ENCODE results near the gene DEPDC5. TPM values are rescaled to one million over a fixed set of nuclear protein-coding genes. Genes with fewer than 3 reads are reported as not detected.

Gene DEPDC5
- total and polyA plus RNA-seq, 2 experiments from 2014 or later: 6.3 to 7.6 TPM

DNA sequence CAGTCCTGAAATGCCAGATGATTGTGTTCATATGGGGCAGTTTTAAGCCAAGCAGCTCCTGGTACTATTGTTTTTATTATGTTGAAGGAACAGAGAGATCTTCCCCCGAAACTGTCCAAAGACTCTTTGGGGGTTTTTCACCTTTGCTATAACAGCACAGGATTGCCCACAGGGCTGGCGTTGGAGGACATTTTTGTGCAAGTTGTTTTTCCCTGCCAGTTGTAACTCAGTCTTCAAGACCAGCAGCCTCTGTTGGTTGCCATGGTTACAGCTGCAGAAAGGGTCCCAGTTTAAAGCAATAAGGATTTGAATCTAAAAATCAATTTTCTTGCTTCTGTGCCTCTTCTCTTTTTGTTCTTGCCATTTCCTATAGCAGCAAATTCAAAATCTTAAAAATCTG, 145.1 kb downstream of the DEPDC5 start:
- Histone ChIP-seq H3K9me3 (ENCODE audit: low read depth) (no peaks in the 10 kb centered on the region), H3K79me2 (ENCODE audit: insufficient read depth) (no peaks in the 10 kb centered on the region), H3K27me3 (replicated peaks; ENCODE audit: insufficient read depth) (no peaks in the 10 kb centered on the region), H3F3A (ENCODE audit: insufficient read depth) (no peaks in the 10 kb centered on the region), H4K20me1 (ENCODE audit: insufficient read depth) (no peaks in the 10 kb centered on the region), H3K9ac (no peak overlapping the region), H3K9me2 (ENCODE audit: insufficient read depth) (no peaks in the 10 kb centered on the region), H3K27ac (no peak overlapping the region), H3K36me3 (ENCODE audit: low read depth) (no peaks in the 10 kb centered on the region; the same call in 1 of the 2 replicates), H3K4me3 (no peak overlapping the region), H3K4me1 (ENCODE audit: insufficient read depth) (no peaks in the 10 kb centered on the region), H2AFZ (no peak overlapping the region), H3K4me2 (ENCODE audit: unreplicated experiment) (no peak overlapping the region)
- WGBS, 2 experiments (ENCODE audit: low coverage in 1 of 2, low lambda C conversion rate in 2 of 2, missing lambda C conversion rate in 2 of 2): 95% methylated on average over 2 of the region's 2 CpGs
- in situ Hi-C loops (cut with MboI): no loop called here
- no peak for DNase-seq
- TF ChIP-seq EZH2phosphoT487 (IDR thresholded peaks at IDR 0.05; ENCODE audit: insufficient read depth, low read depth) (no peak), EZH2 (IDR thresholded peaks at IDR 0.05; ENCODE audit: insufficient read depth, poor library complexity, severe bottlenecking) (no peak)

DNA sequence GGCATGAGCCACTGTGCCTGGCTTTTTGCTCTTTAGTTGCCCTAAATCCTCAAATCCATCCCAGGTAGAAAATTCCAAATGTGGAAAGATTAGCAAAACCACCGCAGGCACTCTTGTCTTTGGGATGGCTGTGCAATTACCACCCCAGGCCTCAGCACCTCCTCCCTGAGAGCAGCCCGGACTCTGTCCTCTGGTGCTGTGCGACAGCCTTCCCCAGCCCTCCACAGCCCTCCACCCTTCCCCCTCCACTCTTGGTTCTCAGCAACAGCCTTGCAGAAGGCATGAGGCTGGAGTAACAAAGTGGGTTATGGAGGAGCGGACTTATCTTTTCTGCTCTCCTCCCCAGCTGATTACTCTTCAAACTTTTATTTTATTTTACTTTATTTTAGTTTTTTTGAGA, 145.8 kb downstream of the DEPDC5 start:
- in situ Hi-C loops (cut with MboI): no loop called here
- Histone ChIP-seq H4K20me1 (ENCODE audit: insufficient read depth) (no peaks in the 10 kb centered on the region), H3K4me3 (no peak overlapping the region), H3K9ac (no peak overlapping the region), H3K4me2 (ENCODE audit: unreplicated experiment) (no peak overlapping the region), H3K27ac (no peak overlapping the region), H3K9me2 (ENCODE audit: insufficient read depth) (no peaks in the 10 kb centered on the region), H3K4me1 (ENCODE audit: insufficient read depth) (no peaks in the 10 kb centered on the region), H3K79me2 (ENCODE audit: insufficient read depth) (no peaks in the 10 kb centered on the region), H3K36me3 (ENCODE audit: low read depth) (no peaks in the 10 kb centered on the region; the same call in 1 of the 2 replicates), H2AFZ (no peak overlapping the region), H3K9me3 (ENCODE audit: low read depth) (no peaks in the 10 kb centered on the region), H3F3A (ENCODE audit: insufficient read depth) (no peaks in the 10 kb centered on the region), H3K27me3 (replicated peaks; ENCODE audit: insufficient read depth) (no peaks in the 10 kb centered on the region)
- TF ChIP-seq EZH2 (IDR thresholded peaks at IDR 0.05; ENCODE audit: insufficient read depth, poor library complexity, severe bottlenecking): no peak
- no peak for TF ChIP-seq EZH2phosphoT487 (IDR thresholded peaks at IDR 0.05; ENCODE audit: insufficient read depth, low read depth)
- 95 to 100% methylated on average over 4 of the region's 4 CpGs for WGBS, 2 experiments (ENCODE audit: low coverage in 1 of 2, low lambda C conversion rate in 2 of 2, missing lambda C conversion rate in 2 of 2)
- no peak for DNase-seq

DNA sequence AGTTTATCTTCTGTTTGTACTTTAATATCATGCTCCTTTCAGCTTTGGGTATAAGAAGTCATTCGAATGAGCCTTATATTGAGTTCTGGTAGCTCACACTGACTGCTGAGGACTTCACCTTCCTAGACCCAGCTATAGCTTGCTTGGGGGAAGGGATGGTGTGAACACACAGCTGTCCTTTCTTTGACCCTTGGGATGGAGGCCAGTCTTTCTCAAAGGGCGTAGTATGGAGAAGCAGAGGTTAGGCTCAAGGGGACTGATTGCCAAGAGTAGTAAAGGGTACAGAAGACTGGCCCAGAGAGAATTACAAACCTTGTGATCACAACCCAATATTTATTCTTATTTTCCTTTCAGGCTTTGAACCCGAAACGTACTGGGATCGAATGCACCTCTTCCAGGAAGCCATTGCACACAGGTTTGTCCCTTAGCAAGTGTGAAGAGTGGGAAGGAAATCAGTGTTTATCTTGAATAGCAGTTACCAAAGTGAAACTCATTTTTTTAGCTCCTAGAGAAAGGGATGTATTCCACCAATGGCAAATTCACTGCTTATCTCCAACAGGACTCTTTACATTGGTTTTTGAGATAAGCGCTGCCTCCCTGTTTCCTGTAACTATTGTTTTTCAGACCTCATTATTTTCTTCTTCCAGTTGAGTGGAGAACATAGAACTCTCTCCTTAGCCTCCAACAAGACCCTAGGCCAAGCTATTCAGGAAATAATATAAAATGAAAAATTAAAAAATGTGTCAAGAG, 147.7 kb downstream of the DEPDC5 start:
- no peak for DNase-seq
- H3K9me2 ChIP-seq (ENCODE audit: insufficient read depth): no peaks in the 10 kb centered on the region
- TF ChIP-seq EZH2 (IDR thresholded peaks at IDR 0.05; ENCODE audit: insufficient read depth, poor library complexity, severe bottlenecking) (no peak), EZH2phosphoT487 (IDR thresholded peaks at IDR 0.05; ENCODE audit: insufficient read depth, low read depth) (no peak)
- H4K20me1 ChIP-seq (ENCODE audit: insufficient read depth): no peaks in the 10 kb centered on the region
- H3K9me3 ChIP-seq (ENCODE audit: low read depth): no peaks in the 10 kb centered on the region
- no peaks in the 10 kb centered on the region for H3K79me2 ChIP-seq (ENCODE audit: insufficient read depth)
- in situ Hi-C loops (cut with MboI): no loop called here
- H3K4me2 ChIP-seq (ENCODE audit: unreplicated experiment): no peak overlapping the region
- H2AFZ ChIP-seq: no peak overlapping the region
- H3K36me3 ChIP-seq (ENCODE audit: low read depth): no peaks in the 10 kb centered on the region; the same call in 1 of the 2 replicates
- H3K9ac ChIP-seq: no peak overlapping the region
- H3F3A ChIP-seq (ENCODE audit: insufficient read depth): no peaks in the 10 kb centered on the region
- 98 to 100% methylated on average over 6 of the region's 6 CpGs for WGBS, 2 experiments (ENCODE audit: low coverage in 1 of 2, low lambda C conversion rate in 2 of 2, missing lambda C conversion rate in 2 of 2)
- no peak overlapping the region for H3K4me3 ChIP-seq
- no peaks in the 10 kb centered on the region for H3K4me1 ChIP-seq (ENCODE audit: insufficient read depth)
- H3K27me3 ChIP-seq (replicated peaks; ENCODE audit: insufficient read depth): no peaks in the 10 kb centered on the region
- no peak overlapping the region for H3K27ac ChIP-seq

DNA sequence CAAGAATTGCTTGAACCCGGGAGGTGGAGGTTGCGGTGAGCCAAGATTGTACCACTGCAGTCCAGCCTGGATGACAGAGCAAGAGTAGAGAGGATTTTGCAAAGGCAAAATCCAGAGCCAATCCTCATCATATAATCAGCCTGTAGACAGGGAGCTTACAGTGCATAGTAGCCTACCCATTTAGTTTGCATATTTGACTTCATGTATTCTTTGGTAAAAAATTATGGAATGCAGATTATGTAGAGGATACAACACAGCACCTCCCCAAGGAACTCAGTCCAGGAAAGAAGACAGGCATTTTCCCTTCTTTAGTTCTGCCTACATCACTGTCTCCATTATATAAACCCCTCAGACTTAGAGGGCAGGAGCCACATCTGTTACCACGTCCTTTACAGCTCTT, 150.8 kb downstream of the DEPDC5 start:
- H3K79me2 ChIP-seq (ENCODE audit: insufficient read depth): no peaks in the 10 kb centered on the region
- H3F3A ChIP-seq (ENCODE audit: insufficient read depth): no peaks in the 10 kb centered on the region
- no peaks in the 10 kb centered on the region for H3K9me2 ChIP-seq (ENCODE audit: insufficient read depth)
- H3K27ac ChIP-seq: no peak overlapping the region
- no peak overlapping the region for H2AFZ ChIP-seq
- no peak overlapping the region for H3K4me2 ChIP-seq (ENCODE audit: unreplicated experiment)
- no peaks in the 10 kb centered on the region for H3K4me1 ChIP-seq (ENCODE audit: insufficient read depth)
- in situ Hi-C loops (cut with MboI): no loop called here
- H3K9ac ChIP-seq: no peak overlapping the region
- no peaks in the 10 kb centered on the region for H3K9me3 ChIP-seq (ENCODE audit: low read depth)
- 94 to 100% methylated on average over 3 of the region's 3 CpGs for WGBS, 2 experiments (ENCODE audit: low coverage in 1 of 2, low lambda C conversion rate in 2 of 2, missing lambda C conversion rate in 2 of 2)
- H4K20me1 ChIP-seq (ENCODE audit: insufficient read depth): no peaks in the 10 kb centered on the region
- TF ChIP-seq EZH2phosphoT487 (IDR thresholded peaks at IDR 0.05; ENCODE audit: insufficient read depth, low read depth): no peak
- TF ChIP-seq EZH2 (IDR thresholded peaks at IDR 0.05; ENCODE audit: insufficient read depth, poor library complexity, severe bottlenecking): no peak
- no peak for DNase-seq
- H3K4me3 ChIP-seq: no peak overlapping the region
- no peaks in the 10 kb centered on the region for H3K27me3 ChIP-seq (replicated peaks; ENCODE audit: insufficient read depth)
- H3K36me3 ChIP-seq (ENCODE audit: low read depth): no peaks in the 10 kb centered on the region

Data from GM23248 (cell line).